Activated CD4-positive, alpha-beta T cell treated with anti-CD3 and anti-CD28 coated beads for 24 hours (primary cell): ENCODE measurements around the gene KIRREL1.

Experiments
- DNase-seq, 2 donors: peaks; one replicate each; pipeline ENCODE4 v3.0.0-alpha.2; 2020; ENCODE audit warnings: low read depth in 2 of 2

KIRREL1 gene

DNA sequence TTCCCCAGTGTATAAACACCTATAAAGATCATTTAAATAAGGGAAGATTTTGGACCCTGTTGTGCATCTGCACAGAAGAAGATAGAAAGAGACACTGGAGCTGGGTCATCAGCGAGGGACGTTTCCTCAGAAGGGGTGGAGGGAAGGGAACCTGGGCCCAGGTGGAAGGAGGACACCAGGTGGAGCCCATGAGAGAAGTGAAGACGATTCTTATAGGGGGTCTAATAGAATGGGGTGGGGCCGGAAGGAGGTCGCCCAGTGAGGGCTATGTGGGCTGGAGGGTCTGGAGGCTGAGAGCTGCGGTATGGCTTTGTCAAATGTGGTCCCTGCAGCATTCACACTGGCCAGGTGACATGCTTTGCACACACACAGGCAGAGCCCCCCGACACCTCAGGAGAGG is 13.7 kb downstream of the KIRREL1 start:
- no peak for DNase-seq

DNA sequence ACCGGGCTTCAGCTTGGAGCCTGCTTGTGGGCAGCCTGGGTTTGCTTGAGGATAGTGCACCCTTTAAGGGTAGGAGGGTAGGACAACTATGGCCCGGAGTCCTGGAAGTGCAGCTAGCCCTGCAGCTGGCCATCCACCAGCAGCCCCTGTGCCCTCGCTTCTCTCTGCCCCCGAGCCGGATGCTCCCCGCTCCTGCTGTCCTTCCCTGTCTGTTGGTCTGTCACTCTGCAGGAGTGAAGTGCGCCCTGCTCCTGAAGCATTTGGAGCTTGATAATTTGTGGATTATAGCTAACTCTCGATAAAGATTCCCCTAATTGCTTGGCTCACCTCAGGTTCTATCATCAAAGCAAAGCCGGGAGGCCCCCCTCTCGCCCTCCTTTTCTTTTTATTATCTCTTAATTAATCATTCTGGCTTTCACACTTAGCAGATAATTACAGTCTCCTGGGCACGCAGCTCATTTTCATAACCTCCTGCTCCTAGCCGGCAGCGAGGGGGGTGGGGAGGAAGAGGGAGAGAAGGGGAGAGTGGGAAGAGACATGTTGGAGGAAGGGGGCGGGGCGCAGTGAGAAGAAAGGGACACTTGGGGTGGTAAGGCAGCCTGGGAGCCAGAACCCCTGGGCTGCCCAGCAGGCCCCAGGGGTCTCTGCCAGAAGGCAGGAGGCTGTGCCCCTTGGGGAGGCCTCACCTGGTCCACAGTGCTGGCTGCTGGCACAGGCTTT is 14.4 kb downstream of the KIRREL1 start:
- DNase-seq, result no peak

DNA sequence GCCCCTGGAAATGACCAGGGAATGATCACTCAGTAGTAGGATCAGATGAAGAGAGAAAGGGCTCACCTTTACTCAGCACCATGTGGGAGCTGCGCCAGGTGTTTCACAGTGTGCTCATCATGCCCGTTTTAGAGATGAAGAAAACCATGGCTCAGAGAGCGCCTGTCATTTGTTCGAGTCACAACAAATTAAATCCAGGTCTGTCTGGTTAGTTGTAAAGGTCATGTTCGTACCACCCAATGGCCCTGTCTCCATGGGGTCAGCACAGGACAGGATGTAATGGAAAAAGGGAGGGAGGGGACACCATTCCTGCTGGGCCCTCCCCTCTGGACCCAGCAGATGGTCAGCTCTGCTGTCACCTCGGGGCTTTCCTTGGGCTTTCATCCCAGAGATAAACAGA is 15.2 kb downstream of the KIRREL1 start:
- no peak for DNase-seq

DNA sequence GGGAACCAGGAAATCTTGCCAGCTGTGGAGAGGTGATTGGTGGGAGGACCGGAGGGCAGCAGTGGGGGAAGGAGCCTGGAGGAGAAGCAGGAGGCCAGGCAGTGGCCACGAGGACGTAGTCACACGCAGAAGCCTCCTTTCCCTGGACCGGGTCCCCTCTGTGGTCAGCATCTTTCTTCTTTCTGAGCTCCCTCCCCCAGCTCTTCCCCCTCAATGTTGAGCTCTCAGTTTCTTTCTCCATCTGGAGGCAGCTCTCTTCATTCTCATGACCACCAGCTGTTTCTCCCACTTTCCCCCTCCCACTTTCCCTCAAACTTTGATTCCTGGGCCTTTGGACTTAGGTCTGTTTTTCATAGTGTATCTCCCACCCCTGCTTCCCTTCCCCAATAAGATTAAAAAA is 18.3 kb downstream of the KIRREL1 start:
- no peak for DNase-seq

DNA sequence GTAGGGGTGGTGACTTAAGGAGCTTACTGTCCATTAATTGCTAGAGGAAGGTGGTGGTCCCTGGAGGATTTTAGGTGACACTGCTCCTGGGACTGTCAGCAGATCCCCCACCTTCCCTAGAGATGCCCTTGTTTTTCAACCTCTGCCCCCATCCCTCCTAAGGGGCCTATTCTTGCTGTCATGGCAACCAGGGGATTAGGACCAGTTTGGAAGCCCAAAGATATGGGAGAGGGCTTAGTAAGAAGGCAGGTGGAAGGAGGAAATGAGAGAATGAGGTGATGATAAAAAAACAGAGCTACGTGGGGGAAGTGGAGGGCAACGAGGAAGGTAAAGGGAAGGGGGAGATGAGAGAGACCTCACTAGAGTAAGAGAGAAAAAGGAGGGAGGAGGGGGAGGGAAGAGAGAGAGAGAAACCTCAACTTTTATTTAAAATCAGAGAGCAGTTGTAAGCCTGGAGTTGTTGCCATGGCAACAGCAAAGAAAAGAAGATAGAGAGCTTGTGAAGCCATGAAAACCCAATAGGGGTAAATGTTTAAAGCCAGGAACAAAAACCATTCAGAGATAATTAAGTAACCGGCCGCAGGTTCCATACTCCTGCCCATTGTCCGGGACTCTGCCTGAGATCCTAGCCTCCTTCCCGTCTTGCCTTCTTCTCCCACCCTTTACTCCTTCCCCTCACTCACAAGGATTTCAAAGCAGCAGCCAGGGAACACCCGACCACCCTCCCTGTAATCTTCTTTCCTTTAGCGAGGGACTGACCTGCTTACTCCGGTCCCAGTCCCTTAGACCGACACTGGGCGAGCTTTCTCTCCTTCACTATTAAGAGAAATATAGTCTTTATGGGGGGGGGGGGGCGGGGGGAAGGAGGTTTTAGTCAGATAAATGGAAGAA is 20.6 kb downstream of the KIRREL1 start:
- DNase-seq, result no peak

DNA sequence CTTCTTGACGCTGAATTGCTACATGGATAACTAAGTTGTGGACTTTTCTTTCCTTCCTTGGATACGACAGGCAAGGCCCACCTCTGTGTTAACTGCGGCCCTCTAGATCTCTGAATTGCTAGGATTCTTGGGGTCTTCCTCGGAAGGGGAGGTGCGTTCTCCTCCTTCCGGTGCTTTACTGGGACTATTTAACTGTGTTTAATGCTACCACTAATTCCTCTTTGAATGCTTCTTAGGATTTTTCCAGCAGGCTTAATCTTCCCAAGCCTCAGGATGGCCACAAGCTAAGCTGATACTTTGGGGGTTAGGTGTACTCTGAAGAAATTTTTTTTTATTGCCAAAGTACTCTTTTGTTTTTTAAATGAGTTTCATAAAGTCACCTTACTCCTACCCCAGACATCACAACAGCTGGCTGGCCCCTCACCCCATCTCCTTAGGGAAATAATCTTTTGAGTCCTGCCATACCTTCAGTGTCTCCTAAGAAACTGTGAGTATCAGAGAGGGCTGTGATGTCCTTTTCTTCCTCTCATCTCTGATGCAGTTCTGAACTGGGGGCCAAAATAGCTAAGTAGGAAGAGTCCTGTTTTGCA is 21.4 kb downstream of the KIRREL1 start:
- DNase-seq, result no peak

DNA sequence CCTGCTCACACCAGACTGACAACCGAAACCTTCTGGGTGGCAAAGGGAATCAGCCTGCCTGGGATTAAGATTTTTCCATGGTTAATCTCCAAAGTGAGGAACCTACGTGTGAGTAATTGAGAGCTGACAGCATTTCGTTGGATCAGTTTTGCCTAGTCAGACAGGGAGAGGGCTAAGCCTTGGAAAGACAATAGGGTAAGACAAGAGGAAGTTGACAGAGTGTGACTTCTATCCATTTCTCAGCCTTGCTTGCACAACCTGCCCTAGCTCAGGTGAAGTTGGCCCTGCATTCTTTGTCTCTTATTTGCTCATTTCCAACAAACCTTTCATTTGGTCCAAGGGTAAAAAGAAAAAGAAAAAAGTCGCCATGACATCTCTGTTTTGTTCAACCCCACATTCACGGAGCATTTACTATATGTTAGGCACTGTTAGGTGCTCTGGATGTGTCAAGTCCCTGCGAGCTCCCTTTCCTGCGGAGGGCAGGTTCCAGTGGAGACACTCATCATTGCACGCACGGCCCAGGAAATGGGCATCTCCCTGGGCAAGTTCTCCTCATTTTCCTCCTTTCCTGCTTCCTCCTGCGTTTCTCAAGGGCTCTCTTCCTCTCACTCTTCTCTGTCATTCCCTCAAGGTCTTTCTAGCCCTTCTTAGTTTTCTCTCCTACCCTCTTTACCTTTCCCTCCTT is 23.3 kb downstream of the KIRREL1 start:
- no peak for DNase-seq

DNA sequence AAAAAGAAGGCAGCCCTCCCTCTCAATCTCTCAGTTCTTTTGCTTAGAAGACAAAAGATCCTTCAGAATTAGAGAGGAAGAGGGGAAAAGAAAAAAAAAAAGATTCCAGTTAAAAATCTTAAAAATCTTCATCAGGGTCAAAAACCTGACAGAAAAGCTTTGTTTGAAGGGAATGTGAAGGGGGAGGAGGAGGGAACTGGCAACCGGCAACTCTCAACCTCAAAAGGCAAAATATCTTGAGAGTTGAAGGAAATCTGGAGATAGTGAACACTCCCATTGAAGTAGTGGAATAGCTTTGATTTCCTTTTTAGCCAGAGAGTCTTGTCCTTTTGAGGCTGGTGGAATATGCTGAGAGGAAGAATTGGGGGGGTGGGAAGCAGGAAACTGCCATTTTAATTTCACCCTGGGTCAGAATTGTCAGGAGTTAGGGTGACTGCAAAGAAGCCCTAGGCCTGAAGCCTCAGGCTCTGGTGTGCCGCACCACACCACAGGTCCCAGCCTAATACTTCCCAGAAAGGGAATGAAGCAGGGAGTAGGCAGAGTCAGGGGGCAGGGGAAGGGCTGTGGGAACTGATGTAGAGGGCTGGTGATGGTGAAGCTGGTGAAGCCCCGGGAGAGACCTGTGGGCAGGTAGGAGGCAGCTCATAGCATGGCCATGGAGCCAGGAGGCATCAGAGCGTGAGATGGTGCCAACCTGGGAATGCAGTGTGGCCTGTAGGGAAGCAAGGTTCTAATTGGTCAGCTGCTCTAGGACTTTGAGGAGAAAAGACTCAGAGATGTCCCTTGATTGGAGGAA is 24.6 kb downstream of the KIRREL1 start:
- no peak for DNase-seq

DNA sequence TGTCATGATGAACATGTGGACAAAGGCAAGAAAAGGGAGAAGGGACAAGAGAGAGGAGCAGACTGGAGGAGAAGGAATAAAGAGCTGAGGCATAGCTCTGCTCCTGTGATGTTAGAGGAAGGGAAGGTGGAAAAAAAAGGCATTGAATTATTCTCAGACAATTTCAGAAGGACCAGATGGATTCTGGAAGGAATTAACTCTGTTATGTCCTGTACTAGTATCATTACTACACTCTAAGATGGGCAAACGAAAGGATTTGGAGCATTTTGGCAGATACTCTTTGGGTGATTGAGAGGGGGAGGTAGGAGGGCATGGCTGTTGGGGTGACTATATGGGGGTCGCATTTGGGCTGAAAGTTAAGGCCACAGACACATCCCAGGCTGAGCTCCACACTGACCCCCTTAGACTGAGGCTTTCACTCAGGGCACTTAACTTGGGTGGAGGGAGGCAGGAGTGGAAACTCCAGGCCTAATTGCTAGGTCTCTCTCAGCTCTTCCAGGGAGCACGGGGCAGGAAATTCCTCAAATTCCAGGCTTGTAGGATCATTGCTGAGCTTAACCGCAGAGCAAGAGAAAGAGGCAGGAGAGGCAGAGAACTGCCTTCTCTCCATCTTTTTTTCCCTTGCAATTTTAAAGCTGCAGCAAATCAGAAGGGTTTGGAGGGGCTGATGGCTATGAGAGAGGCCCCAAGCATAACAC is 25.9 kb downstream of the KIRREL1 start:
- no peak for DNase-seq

DNA sequence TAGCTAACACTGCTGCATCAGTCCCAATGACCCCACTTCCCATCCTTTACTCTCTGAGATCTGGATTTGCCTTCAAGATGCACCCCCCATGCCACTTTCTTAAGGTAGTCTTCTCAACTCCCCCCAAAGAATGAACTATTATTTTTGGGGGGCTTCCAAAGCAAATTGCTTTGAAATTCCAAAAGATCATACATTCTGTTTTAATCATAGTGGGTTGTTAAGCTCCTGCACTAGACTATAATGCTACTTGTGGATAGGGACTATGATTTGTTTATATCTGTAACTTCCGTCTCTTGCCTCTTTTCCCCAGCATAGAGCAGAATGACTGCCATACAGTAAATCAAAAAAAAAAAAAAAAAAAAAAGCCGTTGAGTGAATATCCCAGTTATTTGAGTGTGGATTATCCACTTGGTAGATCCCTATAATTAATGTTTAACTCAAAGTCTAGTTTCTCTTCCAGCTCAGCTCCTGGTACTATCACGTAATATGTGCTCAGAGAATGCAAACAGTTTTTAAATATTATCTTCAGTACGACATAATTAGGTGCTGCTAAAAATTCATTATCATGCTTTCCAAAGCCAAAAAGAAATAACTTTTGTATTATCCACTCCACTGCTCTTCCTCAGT is 26.9 kb downstream of the KIRREL1 start:
- no peak for DNase-seq

DNA sequence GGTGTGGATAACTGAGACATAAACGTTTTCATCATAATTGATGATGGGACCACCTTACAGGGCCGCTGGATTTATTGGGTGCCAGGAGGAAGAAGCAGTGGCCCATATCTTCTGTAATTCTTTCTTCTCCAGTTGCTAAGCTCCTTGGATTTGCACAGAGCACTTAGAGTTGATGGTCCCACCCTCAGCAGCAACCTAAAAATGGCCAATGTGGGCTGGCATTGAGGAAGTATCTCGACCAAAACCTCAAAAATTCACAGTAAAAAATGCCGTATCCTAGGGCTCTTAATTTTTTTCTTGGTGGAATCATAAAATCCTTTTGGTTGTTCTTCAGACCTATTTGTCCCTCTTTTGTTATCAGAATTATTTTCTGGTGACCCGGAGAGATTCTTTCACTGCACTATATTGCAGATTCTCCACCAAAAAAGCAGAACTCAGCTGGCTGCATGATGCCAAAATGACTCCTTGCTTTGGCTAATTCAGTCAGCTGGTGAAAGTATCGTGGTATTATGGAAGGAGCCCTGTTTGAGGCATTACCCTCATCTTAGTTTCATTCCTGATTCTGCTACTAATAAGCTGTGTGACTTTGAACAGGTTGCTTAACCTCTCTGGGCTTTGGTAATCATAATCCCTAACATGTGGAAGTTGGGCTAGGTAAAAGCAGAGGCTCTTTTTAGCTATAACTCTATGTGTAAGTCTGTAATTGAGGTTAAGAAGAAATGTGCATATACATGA is 27.6 kb downstream of the KIRREL1 start:
- DNase-seq, result no peak

DNA sequence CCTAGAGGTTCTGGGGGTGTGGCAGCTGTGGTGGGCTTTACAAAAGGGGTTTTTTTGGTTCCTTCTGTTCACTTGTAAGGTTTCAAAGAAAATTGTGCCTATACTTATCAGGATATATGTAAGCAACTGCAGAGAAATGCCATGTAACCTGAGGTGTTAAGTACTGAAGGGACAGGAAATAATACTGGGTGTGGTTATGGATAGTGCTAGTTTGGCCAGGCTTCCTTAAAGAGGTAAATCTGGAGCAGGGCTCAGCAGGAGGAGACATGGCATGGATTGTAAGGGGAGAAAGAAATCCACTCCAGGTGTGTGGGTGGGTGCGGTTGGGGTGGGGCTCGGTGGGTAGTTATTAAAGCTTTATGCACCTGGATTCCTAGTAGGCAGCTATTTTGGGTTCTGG is 28.3 kb downstream of the KIRREL1 start:
- no peak for DNase-seq

DNA sequence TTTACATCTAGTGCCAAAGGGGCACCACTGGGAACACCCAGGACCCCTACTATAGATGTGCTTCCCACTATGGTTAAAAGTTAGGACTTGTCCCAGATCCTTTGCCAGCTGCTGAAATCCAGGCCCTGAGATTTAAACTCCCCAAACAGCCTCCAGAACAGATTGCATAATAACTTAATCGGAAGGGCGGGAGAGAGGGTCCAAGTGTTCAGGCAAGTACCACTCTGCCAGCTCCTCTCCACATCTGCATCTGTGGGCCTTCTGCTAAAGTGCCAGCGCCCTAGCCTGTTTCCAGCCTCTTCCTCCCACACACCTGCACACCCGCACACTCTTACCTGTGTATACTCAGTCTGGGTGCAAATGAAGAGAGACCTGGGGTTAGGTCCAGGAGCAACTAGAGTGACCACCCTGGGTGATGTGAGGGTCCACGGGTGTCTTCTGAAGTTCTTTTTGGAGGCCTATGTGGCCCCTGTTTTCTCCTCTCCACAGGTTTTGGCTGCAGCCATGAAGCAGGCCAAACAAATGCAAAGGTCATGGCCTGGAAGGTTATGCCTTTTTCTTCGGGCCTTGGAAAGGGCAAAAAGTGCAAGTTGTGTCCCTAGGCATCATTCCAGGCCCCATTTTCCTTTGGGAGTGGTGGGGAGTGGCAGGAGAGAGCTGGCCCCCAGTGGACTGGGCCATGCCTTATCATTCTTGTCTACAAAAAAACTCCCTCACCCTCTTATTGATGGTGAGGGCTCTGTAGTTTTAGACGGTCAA is 29.3 kb downstream of the KIRREL1 start:
- no peak for DNase-seq

DNA sequence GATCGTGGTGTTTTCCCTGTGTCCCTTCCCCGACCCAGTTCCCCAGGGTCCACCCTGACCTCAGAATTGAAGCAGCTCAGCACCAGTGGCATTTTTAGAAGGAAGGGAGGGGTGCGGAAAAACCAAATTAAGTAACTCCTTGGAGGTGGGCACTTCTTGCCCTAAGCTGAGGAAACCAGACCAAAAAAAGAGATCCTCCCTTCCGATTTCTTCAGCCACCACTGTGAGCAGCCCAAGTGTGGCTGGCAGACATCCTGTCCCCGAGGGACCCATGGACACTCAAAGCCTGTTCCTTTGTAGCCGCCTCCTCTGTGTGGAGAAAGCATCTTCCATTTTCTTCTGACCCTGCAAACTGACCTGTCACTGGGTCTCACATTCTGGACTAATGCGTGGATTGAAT is 31.3 kb downstream of the KIRREL1 start:
- DNase-seq, result no peak

DNA sequence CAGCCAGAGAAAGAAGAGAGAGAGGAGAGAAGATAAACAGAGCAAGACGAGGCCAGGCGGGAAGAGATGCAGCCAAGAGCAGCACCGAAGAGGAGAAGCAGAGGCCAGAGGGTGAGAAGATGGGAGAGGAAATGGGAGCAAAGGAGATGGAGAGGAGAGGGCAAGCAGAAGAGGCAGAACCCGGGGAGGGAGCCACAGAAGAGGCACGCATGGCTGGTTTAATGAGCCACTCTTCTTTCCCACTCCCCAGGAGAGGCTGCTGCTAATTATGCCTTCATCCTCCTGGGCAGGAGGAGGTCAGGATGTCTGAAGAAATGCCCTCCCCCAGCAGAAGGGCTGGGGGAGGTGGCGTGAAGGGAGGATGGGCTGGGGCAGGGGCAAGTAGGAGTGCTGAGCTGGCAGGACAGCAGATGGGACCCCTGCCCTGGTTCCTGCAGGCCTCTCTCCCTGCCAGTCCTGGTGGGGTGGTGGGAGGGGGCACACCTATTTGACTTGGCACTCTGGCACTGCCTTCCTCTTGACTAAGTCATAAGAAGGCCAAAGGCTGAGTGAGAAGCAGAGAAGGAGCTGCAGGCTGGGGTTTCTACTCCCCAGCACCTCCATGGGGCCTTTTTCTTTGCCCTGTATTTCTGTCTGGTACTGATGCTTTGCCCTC is 32.3 kb downstream of the KIRREL1 start:
- no peak for DNase-seq

DNA sequence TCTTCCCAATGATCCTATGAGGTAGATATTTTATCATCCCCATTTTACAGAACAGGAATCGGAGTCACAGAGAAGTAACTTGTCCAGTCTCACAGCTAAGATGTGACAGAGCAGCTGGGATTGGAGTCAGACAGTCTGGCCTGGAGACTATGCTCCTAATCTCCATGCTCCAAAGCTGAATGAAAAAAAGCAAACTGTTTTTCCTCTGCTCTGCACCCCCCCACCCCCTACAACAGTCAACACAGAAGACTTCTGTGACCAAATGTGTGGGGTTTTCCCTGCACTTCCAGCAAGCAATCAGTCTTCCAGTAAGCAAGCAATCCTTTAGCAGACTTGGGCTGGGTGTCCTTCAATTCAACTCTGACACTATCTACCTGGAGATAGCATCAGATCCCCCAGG is 33.2 kb downstream of the KIRREL1 start:
- no peak for DNase-seq

DNA sequence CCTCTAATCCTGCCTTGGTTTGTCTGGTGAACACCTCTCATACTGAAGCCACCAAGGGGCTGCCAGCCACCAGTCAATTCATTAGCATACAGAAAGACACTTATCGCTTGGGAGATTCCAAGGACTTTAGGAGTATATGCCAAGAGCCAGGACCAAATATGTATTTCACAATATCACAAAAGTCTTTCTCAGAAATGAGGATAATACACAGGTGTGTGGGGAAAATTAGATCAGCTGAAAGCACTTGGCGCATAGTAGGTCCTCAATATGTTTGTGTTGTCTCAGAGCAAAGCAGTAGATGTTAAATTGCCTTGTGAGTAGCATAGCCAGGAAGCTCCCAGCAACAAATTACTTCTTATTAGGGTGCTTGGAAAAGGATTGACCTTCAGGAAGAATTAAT is 34.1 kb downstream of the KIRREL1 start:
- no peak for DNase-seq

DNA sequence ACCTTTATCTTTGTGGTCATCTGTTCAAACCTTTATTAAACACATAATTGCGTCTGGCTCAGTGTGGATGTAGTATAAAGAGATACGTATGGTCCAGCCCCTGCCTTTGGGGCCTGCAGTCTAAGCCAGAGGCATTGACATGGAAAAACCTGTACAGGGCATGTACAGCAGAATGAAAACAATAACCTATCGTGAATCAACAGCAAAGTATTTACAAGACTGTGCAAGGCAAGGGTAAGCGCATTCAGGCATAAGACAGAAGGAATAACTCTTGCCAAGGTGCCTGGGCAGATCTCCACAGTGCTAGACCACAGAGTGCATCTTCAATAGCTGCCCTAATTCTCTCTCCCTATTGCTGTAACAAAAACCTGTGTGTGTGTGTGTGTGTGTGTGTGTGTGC is 35.5 kb downstream of the KIRREL1 start:
- DNase-seq, result no peak
